Chondrocyte (in vitro differentiated cells): ENCODE measurements around the gene PCCA. TPM values are rescaled to one million over a fixed set of nuclear protein-coding genes. Genes with fewer than 3 reads are reported as not detected.

Experiments
- DNase-seq: peaks from one replicate; pipeline ENCODE4 v3.0.0; 2021; ENCODE audit warnings: mixed read lengths, low spot score
- H3K27ac Mint-ChIP-seq: one replicate; pipeline ENCODE4 v1.8.0; 2021; ENCODE audit warnings: mild to moderate bottlenecking, moderate library complexity, mixed read lengths; ENCODE audit not compliant: unreplicated experiment
- H3K27me3 Mint-ChIP-seq: 2 replicates; pipeline ENCODE4 v1.8.0; 2021; ENCODE audit warnings: low read depth, mixed read lengths
- H3K36me3 Mint-ChIP-seq: 2 replicates; pipeline ENCODE4 v1.8.0; 2021; ENCODE audit warnings: low read depth, mixed read lengths
- H3K4me1 Mint-ChIP-seq: 2 replicates; pipeline ENCODE4 v1.8.0; 2021; ENCODE audit warnings: low read depth, mild to moderate bottlenecking, mixed read lengths
- H3K4me3 Mint-ChIP-seq: one replicate; pipeline ENCODE4 v1.8.0; 2021; ENCODE audit warnings: mild to moderate bottlenecking, moderate library complexity, mixed read lengths; ENCODE audit not compliant: unreplicated experiment
- H3K9me3 Mint-ChIP-seq: 2 replicates; pipeline ENCODE4 v1.8.0; 2021; ENCODE audit warnings: low read depth, mixed read lengths
- CTCF ChIP-seq: fragments of 200-600 bp; sonication (generic); IDR thresholded peaks from 2 replicates; pipeline ENCODE4 v1.5.0; 2021; ENCODE audit warnings: antibody characterized with exemption, mild to moderate bottlenecking, moderate library complexity
- total RNA-seq: library from RNA; stranded (reverse); gene quantifications from 3 replicates; pipeline ENCODE4 v1.2.1, GENCODE V29; 2021

Gene PCCA
- total RNA-seq, 1 donor from 2014 or later = 15.1 TPM

- Mint-ChIP-seq H3K27ac (peak overlapping the region; percentile 10), H3K36me3 (peaks cover 22% of the 10 kb centered on the region), H3K9me3 (peaks cover 12% of the 10 kb centered on the region), H3K4me3 (no peak overlapping the region), H3K27me3 (no peaks in the 10 kb centered on the region), H3K4me1 (peaks cover 23% of the 10 kb centered on the region)
- DNase-seq = no peak
- TF ChIP-seq CTCF = no peak
Observed at GRCh38 chr13:100338275-100338674, 249.4 kb downstream of the PCCA start.

GRCh38 chr13:100339411-100339940 lies 250.6 kb downstream of the PCCA start:
- peaks cover 23% of the 10 kb centered on the region for H3K4me1 Mint-ChIP-seq

GRCh38 chr13:100340865-100341264 lies 252.0 kb downstream of the PCCA start:
- H3K36me3 Mint-ChIP-seq = peaks cover 15% of the 10 kb centered on the region
- H3K27ac Mint-ChIP-seq = no peak overlapping the region
- H3K4me3 Mint-ChIP-seq = no peak overlapping the region
- TF ChIP-seq CTCF = no peak
- H3K9me3 Mint-ChIP-seq = peaks cover 6% of the 10 kb centered on the region
- peaks cover 23% of the 10 kb centered on the region for H3K4me1 Mint-ChIP-seq
- H3K27me3 Mint-ChIP-seq = no peaks in the 10 kb centered on the region
- no peak for DNase-seq

More at GRCh38 chr13:100339411-100339940, 250.6 kb downstream of the PCCA start:
- no peak for DNase-seq
- Mint-ChIP-seq H3K4me3 (no peak overlapping the region), H3K36me3 (peaks cover 15% of the 10 kb centered on the region), H3K27ac (no peak overlapping the region), H3K9me3 (peaks cover 4% of the 10 kb centered on the region), H3K27me3 (no peaks in the 10 kb centered on the region)
- no peak for TF ChIP-seq CTCF

GRCh38 chr13:100341327-100341726 lies 252.4 kb downstream of the PCCA start:
- Mint-ChIP-seq H3K27ac (no peak overlapping the region), H3K4me3 (no peak overlapping the region), H3K9me3 (peaks cover 10% of the 10 kb centered on the region), H3K36me3 (peaks cover 20% of the 10 kb centered on the region), H3K27me3 (no peaks in the 10 kb centered on the region), H3K4me1 (peaks cover 23% of the 10 kb centered on the region)
- TF ChIP-seq CTCF = no peak
- DNase-seq = no peak

- Mint-ChIP-seq H3K27ac (no peak overlapping the region), H3K4me1 (peaks cover 18% of the 10 kb centered on the region), H3K27me3 (no peaks in the 10 kb centered on the region), H3K4me3 (no peak overlapping the region), H3K36me3 (peaks cover 20% of the 10 kb centered on the region), H3K9me3 (peaks cover 13% of the 10 kb centered on the region)
- TF ChIP-seq CTCF = no peak
- no peak for DNase-seq
Observed at GRCh38 chr13:100344544-100344943, 255.7 kb downstream of the PCCA start.
